H1 (cell line): Measurements from ENCODE around the gene GDNF.

Experiments used
- CHD1 ChIP-seq: IDR thresholded peaks from 2 replicates; pipeline ENCODE4 v1.6.1; 2012; ENCODE audit warnings: low read depth, low read length, improper control_type of control experiment
- EP300 ChIP-seq, 2 experiments: IDR thresholded peaks; 1 replicate in 1 of 2; 2 replicates in 1 of 2; pipeline ENCODE4 v1.6.1; 2011 to 2012; ENCODE audit warnings: low read depth in 2 of 2, low read length in 2 of 2, mild to moderate bottlenecking in 2 of 2, borderline replicate concordance in 1 of 2, inconsistent platforms in 1 of 2, moderate library complexity in 1 of 2
- RAD21 ChIP-seq, 2 experiments: IDR thresholded peaks in 1 of 2; conservative IDR thresholded peaks in 1 of 2; 2 replicates each; pipeline ENCODE4 v1.6.1; 2011; ENCODE audit warnings: low read depth in 2 of 2, low read length in 2 of 2, improper control_type of control experiment in 1 of 2, inconsistent platforms in 1 of 2, mild to moderate bottlenecking in 1 of 2, moderate library complexity in 1 of 2
- TAF1 ChIP-seq: IDR thresholded peaks from 2 replicates; pipeline ENCODE4 v1.6.1; 2011; ENCODE audit warnings: mild to moderate bottlenecking, low read depth, low read length
- TEAD4 ChIP-seq: IDR thresholded peaks from 2 replicates; pipeline ENCODE4 v1.6.1; 2012; ENCODE audit warnings: low read depth, low read length, inconsistent platforms, mixed read lengths

DNA sequence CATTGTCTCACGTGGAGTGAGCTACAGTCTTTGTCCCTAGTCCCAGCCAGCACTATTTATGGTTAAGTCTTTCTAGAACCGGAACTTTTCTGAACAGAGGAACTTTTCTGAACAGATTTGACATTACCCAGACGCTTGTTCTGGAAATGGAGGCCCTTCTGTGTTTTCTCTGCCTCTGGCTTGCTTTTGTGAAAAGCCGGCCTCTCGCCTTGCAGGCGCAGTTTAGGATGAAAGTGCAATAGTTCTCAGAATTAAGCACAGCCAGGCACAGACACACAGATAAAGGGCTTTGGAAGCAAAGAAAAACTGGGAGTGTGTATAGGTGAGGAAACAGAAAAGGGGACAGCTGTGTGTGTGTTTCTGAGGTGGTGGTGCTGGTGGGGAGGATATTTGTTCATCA is 5.9 kb downstream of the GDNF start:
- TF ChIP-seq TAF1, result no peak
- no peak for TF ChIP-seq EP300 (IDR thresholded peaks at IDR 0.05; ENCODE audit: borderline replicate concordance in 1 of 2, low read depth in 2 of 2, low read length in 2 of 2)
- TF ChIP-seq CHD1, result no peak
- no peak for TF ChIP-seq TEAD4
- TF ChIP-seq RAD21 (IDR thresholded peaks at IDR 0.05 in 1 of 2, conservative IDR thresholded peaks at IDR 0.05 in 1 of 2; ENCODE audit: low read depth in 2 of 2, low read length in 2 of 2), result no peak
